ENCODE measurements around the gene RPS29. TPM values are rescaled to one million over a fixed set of nuclear protein-coding genes. Genes with fewer than 3 reads are reported as not detected.

RPS29 gene
- total and polyA plus RNA-seq, 9 donors: 1,810 to 35,664 (median 2,389) TPM

- Histone ChIP-seq H3K4me1 (ENCODE audit: insufficient read depth) (no peaks in the 10 kb centered on the region), H3K27ac (no peak overlapping the region), H3K9me3 (no peaks in the 10 kb centered on the region), H3K27me3 (no peaks in the 10 kb centered on the region), H3K36me3 (no peaks in the 10 kb centered on the region), H3K4me3 (no peak overlapping the region)
- intact Hi-C loops (cut with DNase I): no loop called here
- TF ChIP-seq, protein P1, sequence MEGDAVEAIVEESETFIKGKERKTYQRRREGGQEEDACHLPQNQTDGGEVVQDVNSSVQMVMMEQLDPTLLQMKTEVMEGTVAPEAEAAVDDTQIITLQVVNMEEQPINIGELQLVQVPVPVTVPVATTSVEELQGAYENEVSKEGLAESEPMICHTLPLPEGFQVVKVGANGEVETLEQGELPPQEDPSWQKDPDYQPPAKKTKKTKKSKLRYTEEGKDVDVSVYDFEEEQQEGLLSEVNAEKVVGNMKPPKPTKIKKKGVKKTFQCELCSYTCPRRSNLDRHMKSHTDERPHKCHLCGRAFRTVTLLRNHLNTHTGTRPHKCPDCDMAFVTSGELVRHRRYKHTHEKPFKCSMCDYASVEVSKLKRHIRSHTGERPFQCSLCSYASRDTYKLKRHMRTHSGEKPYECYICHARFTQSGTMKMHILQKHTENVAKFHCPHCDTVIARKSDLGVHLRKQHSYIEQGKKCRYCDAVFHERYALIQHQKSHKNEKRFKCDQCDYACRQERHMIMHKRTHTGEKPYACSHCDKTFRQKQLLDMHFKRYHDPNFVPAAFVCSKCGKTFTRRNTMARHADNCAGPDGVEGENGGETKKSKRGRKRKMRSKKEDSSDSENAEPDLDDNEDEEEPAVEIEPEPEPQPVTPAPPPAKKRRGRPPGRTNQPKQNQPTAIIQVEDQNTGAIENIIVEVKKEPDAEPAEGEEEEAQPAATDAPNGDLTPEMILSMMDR (IDR thresholded peaks at IDR 0.05): no peak
- TF ChIP-seq EP300 (IDR thresholded peaks at IDR 0.05) (no peak), POLR2A (IDR thresholded peaks at IDR 0.05) (no peak)
- WGBS, 3 donors: 22 to 42% (median 34%) methylated on average over 1 of the region's 1 CpG
- no peak for DNase-seq
Measured at GRCh38 chr14:49549446-49549845, 36.7 kb downstream of the RPS29 start.

DNA sequence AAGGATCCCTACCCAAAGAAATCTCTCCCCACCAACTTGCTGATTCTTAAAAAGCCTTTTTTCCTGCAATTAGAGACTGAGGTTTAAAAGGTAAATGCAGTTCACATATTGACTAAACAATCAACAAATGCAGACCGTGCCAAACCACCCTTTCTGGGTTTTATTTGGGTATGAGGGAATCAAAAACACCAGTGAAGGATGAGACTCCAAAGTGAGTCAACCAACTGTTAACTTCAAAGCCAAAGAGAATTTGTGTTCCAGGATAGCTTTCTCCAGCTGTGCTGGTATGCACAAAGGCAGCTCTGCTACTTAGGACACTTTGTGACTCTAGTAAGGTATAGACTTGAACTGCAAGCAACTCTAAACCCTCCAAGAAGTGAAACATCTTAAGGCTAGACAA, 39.4 kb downstream of the RPS29 start:
- H3K27me3 ChIP-seq: no peaks in the 10 kb centered on the region
- no peaks in the 10 kb centered on the region for H3K9me3 ChIP-seq
- no peak overlapping the region for H3K27ac ChIP-seq
- WGBS, 3 donors: 57 to 62% (median 57%) methylated on average over 1 of the region's 1 CpG
- H3K4me1 ChIP-seq (ENCODE audit: insufficient read depth): no peaks in the 10 kb centered on the region
- H3K4me3 ChIP-seq: no peak overlapping the region
- TF ChIP-seq POLR2A (IDR thresholded peaks at IDR 0.05) (no peak), EP300 (IDR thresholded peaks at IDR 0.05) (no peak)
- TF ChIP-seq, protein P1 (IDR thresholded peaks at IDR 0.05): no peak
- DNase-seq: no peak
- intact Hi-C loops (cut with DNase I): no loop called here
- no peaks in the 10 kb centered on the region for H3K36me3 ChIP-seq

GRCh38 chr14:49545716-49546115, 40.5 kb downstream of the RPS29 start:
- H3K27ac ChIP-seq: no peak overlapping the region
- H3K27me3 ChIP-seq: no peaks in the 10 kb centered on the region
- H3K36me3 ChIP-seq: no peaks in the 10 kb centered on the region
- H3K4me3 ChIP-seq: no peak overlapping the region
- no peaks in the 10 kb centered on the region for H3K9me3 ChIP-seq
- TF ChIP-seq, protein P1 (IDR thresholded peaks at IDR 0.05): no peak
- TF ChIP-seq EP300 (IDR thresholded peaks at IDR 0.05) (no peak), POLR2A (IDR thresholded peaks at IDR 0.05) (no peak)
- no peak for DNase-seq
- intact Hi-C loops (cut with DNase I): no loop called here
- no peaks in the 10 kb centered on the region for H3K4me1 ChIP-seq (ENCODE audit: insufficient read depth)
- 74 to 82% (median 78%) methylated on average over 3 of the region's 3 CpGs for WGBS, 3 donors

DNA sequence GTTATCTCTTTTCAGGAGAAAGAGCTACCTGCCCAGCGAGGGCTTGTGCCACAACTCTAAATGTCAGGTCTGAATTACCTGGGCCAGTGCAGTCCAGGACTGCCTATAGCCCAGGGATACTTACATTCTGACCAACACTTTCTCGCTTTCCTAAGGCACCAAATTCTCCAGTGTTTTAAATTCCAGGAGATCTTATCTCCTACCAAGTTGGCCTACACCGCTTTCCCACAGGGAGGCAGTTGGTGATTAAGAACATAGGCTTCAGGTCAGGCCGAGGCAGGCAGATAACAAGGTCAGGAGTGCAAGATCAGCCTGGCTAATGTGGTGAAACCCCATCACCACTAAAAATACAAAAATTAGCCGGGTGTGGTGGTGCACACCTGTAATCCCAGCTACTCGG, 41.1 kb downstream of the RPS29 start:
- intact Hi-C loops (cut with DNase I): no loop called here
- no peaks in the 10 kb centered on the region for H3K27me3 ChIP-seq
- no peaks in the 10 kb centered on the region for H3K36me3 ChIP-seq
- 82 to 84% (median 84%) methylated on average over 6 of the region's 6 CpGs for WGBS, 3 donors
- no peaks in the 10 kb centered on the region for H3K9me3 ChIP-seq
- no peak overlapping the region for H3K4me3 ChIP-seq
- no peak for DNase-seq
- no peak for TF ChIP-seq POLR2A (IDR thresholded peaks at IDR 0.05)
- TF ChIP-seq, protein P1 (IDR thresholded peaks at IDR 0.05): no peak
- no peak for TF ChIP-seq EP300 (IDR thresholded peaks at IDR 0.05)
- H3K4me1 ChIP-seq (ENCODE audit: insufficient read depth): no peaks in the 10 kb centered on the region
- H3K27ac ChIP-seq: no peak overlapping the region

- no peak overlapping the region for H3K4me3 ChIP-seq
- no peaks in the 10 kb centered on the region for H3K4me1 ChIP-seq (ENCODE audit: insufficient read depth)
- no peak for DNase-seq
- H3K27me3 ChIP-seq: no peaks in the 10 kb centered on the region
- H3K27ac ChIP-seq: no peak overlapping the region
- H3K9me3 ChIP-seq: no peaks in the 10 kb centered on the region
- TF ChIP-seq, protein P1 (IDR thresholded peaks at IDR 0.05): no peak
- TF ChIP-seq EP300 (IDR thresholded peaks at IDR 0.05) (no peak), POLR2A (IDR thresholded peaks at IDR 0.05) (no peak)
- intact Hi-C loops (cut with DNase I): no loop called here
- H3K36me3 ChIP-seq: no peaks in the 10 kb centered on the region
- WGBS, 3 donors: 86 to 95% (median 93%) methylated on average over 2 of the region's 2 CpGs
Measured at GRCh38 chr14:49541049-49541448, 45.1 kb downstream of the RPS29 start.

Measured in ovary (tissue), 9 donors.